ENCODE data around the gene FOLH1. TPM values are rescaled to one million over a fixed set of nuclear protein-coding genes. Genes with fewer than 3 reads are reported as not detected.

FOLH1 gene
- total RNA-seq: 0.65 TPM in 1 of 2 replicates, not detected in the other

DNA sequence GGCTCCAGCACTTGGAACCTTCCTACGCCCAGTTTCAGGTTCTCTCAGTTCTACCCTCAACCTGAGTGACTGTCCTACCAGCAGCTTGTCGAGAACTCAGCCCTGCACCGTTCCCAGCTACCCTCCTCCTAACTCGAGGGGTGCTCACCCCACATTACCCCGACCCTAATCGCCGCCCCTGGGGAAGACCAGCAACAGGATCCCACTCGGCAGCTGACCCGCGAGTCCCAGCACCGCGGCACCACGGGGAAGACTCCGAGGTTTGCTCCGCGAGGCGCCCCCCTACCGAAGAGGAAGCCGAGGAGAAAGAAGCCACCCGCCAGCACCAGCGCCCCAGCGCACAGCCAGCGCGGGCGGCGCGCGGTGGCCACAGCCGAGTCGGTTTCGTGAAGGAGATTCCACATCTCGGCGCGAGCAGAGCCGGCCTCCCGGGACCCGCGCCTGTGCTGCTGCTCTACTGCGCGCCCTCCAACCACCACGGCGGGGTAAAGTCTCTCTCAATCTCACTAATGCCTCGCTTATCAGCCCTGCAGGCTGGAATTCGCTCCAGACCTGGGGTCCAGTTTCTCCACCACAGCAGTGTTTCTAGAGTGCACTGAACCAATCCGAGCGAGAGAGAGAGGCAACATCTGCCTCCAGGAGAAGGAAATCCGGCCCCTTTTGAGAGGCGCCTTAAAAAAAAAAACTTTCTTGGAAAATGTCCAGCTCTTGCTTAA lies at the start of gene FOLH1:
TSS of gene FOLH1 (minus strand) at position 597 of the 716 bp plus-strand sequence. CDS start at position 404, 193 bp downstream.

Other genes starting within 250 kb of the FOLH1 start
- not detected in 2 replicates for gene TRIM51G, start 224.7 kb downstream of the FOLH1 start, total RNA-seq
- gene TRIM49B, start 179.8 kb downstream of the FOLH1 start, total RNA-seq: not detected in 2 replicates
- not detected in 2 replicates for gene TRIM64C, start 149.5 kb downstream of the FOLH1 start, total RNA-seq